GM18858 (cell line): ENCODE data around the gene OR52M1.

ENCODE experiments used
- ATAC-seq: cut with Tn5 transposase; IDR thresholded peaks from one replicate; pipeline ENCODE4 v1.9.1; 2021; ENCODE audit not compliant: unreplicated experiment

The OR52M1 gene

DNA sequence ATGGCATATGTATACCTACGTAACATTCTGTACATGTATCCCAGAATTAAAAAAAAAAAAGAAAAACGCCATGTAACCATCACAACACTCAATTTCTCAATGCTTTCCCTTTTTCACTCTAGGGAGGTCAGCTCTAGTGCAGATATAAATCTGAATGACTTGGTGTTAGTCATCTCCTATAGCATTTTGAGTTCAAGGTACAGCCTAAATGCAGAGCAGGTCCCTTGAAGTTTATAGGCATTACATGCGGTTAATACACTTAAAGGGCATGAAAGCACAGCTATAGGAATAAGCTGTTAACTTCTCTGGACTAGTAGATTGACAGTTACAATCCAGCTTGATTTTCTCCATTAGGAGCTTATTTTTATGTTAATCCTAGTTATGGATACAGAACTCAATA, 20.4 kb downstream of the OR52M1 start:
- ATAC-seq, result no peak

DNA sequence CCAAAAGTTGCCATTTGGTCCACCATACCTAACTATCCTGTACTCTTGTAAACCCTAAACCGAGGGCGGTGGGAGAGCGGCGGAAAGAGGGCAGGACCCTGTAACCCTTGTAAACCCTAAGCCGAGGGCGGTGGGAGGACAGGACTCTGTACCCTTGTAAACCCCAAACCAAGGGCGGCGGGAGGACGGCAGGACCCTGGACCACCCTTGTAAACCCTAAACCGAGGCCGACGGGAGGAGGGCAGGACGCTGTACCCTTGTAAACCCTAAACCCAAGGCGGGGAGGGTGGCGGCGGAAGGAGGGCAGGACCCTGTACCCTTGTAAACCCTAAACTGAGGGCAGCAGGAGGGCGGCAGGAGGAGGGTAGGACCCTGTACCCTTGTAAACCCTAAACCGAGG, 24.1 kb downstream of the OR52M1 start:
- no peak for ATAC-seq

GRCh38 chr11:4576880-4577279, 31.9 kb downstream of the OR52M1 start:
- no peak for ATAC-seq

GRCh38 chr11:4577761-4578160, 32.8 kb downstream of the OR52M1 start:
- no peak for ATAC-seq

GRCh38 chr11:4578624-4579023, 33.6 kb downstream of the OR52M1 start:
- ATAC-seq, result no peak

DNA sequence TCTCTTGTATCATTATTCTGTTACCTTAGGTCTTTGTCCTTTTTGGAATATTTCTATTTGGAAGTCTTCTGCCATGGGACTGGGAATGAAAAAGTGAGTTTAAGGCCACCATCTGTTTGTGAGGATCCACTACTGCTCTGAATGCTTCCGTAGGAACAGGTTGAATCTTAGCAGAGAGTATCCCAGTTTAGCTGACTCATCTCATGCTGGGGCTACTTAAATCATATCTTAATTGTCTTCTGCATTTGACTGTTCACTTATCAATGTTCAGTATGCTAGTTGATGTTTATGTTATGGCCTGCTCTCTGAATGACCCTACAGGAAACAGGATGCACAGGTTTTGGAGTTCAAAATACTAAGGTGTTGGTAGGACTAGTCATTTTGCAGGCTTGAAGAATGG, 35.1 kb downstream of the OR52M1 start:
- no peak for ATAC-seq

DNA sequence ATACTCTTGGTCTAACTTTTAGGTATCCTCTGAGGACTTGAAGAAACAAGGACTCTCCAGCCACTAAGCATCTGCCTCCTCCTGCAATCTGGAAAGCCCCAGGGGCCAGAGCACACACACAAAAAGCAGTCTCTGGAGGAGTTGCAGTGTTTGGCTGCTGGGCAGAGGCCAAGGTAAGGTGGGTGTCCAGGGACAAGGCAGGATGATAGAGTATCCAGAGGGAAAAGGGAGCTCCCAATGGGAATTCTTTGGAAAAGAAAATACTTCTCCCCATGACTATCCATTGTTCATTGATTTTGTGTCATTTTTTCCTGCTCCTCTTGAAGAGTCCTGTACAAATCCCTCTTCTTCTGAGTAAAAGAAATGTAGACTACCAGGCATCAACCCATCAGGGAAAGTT, 36.5 kb downstream of the OR52M1 start, which contains the start of gene OR52I2:
OR52I2 (plus strand) TSS at position 301 of the 400 bp plus-strand sequence.
- no peak for ATAC-seq

- no peak for ATAC-seq
These were observed 44.0 kb downstream of the OR52M1 start for GRCh38 chr11:4589017-4589416.

- ATAC-seq, result no peak
These were observed 48.7 kb downstream of the OR52M1 start, which contains the start of gene OR52I1 for GRCh38 chr11:4593739-4594138. Gene OR52I1, plus strand, starts transcription at chr11:4594039. Its CDS starts 0 bp downstream, at chr11:4594039.
